ENCODE data around the gene CST9.

Gene CST9

GRCh38 chr20:23566199-23566932 is 39.4 kb downstream of the CST9 start:
- H3K4me3 ChIP-seq (ENCODE audit: low read depth, low read length) = no peak overlapping the region
- no peaks in the 10 kb centered on the region for H3K79me2 ChIP-seq
- H3K27me3 ChIP-seq (ENCODE audit: control insufficient read depth, insufficient read depth, low read length) = no peaks in the 10 kb centered on the region
- no peak overlapping the region for H3K27ac ChIP-seq
- TF ChIP-seq, protein P1, sequence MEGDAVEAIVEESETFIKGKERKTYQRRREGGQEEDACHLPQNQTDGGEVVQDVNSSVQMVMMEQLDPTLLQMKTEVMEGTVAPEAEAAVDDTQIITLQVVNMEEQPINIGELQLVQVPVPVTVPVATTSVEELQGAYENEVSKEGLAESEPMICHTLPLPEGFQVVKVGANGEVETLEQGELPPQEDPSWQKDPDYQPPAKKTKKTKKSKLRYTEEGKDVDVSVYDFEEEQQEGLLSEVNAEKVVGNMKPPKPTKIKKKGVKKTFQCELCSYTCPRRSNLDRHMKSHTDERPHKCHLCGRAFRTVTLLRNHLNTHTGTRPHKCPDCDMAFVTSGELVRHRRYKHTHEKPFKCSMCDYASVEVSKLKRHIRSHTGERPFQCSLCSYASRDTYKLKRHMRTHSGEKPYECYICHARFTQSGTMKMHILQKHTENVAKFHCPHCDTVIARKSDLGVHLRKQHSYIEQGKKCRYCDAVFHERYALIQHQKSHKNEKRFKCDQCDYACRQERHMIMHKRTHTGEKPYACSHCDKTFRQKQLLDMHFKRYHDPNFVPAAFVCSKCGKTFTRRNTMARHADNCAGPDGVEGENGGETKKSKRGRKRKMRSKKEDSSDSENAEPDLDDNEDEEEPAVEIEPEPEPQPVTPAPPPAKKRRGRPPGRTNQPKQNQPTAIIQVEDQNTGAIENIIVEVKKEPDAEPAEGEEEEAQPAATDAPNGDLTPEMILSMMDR (IDR thresholded peaks at IDR 0.05) = no peak
- H3K4me1 ChIP-seq = no peaks in the 10 kb centered on the region
- peaks cover 2% of the 10 kb centered on the region for H3K9me3 ChIP-seq (ENCODE audit: control insufficient read depth, low read length)
- H2AFZ ChIP-seq = no peak overlapping the region
- H3K9ac ChIP-seq = no peak overlapping the region
- H3K36me3 ChIP-seq (ENCODE audit: control insufficient read depth, insufficient read depth, low read length) = no peaks in the 10 kb centered on the region
- H3K4me2 ChIP-seq (ENCODE audit: low read length) = no peak overlapping the region

DNA sequence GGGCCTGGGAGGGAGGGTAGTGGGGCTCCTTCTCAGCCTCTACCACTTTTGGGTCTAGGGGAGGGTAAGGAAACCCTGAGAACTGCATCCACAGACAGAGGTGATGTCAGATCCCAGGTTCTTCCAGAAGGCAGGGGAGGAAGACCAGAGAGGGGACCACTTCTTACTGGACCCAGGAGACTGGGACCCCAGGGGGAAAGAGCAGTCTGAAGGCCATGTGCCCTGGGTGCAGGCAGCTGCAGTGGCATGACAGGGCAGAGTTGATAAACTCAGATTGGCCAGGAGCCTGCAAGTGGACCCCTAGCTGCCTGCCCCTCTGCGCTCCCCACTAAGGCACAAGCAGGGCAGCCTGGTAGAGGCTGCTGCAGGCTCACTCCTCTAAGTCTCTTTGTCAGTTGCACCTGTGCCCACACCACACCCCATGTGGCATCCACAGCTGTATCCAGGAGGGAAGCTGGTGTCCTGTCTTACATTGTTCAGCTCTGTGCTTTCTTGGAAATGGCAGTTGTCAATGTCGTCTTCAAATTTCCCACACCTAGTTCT is 40.1 kb downstream of the CST9 start:
- no peak overlapping the region for H3K27ac ChIP-seq
- no peaks in the 10 kb centered on the region for H3K27me3 ChIP-seq (ENCODE audit: control insufficient read depth, insufficient read depth, low read length)
- H3K4me1 ChIP-seq = no peaks in the 10 kb centered on the region
- TF ChIP-seq, protein P1 (IDR thresholded peaks at IDR 0.05) = no peak
- H3K9ac ChIP-seq = no peak overlapping the region
- peaks cover 2% of the 10 kb centered on the region for H3K9me3 ChIP-seq (ENCODE audit: control insufficient read depth, low read length)
- H3K79me2 ChIP-seq = no peaks in the 10 kb centered on the region
- no peak overlapping the region for H3K4me2 ChIP-seq (ENCODE audit: low read length)
- no peaks in the 10 kb centered on the region for H3K36me3 ChIP-seq (ENCODE audit: control insufficient read depth, insufficient read depth, low read length)
- no peak overlapping the region for H2AFZ ChIP-seq
- H3K4me3 ChIP-seq (ENCODE audit: low read depth, low read length) = no peak overlapping the region

DNA sequence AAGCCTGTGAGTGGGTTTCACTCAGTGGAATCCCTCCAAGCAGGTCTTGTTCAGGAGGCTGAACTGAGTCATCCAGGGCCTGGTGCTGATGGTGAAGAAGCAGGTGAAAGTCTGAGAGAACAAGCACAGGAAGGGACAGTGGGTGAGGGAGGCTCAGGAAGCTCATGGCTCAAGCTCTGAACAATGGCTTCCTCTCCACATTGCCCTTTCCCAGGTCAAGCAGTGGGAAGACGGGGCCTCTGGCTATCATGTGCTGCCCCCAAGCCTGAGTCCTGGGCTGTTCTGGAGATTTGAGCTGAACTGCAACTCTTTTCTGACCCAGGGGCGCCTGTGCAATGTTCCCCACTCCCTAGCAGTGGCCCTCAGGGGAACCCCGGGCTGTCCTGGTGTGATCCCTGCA is 40.8 kb downstream of the CST9 start:
- Histone ChIP-seq H3K27ac (no peak overlapping the region), H3K4me1 (no peaks in the 10 kb centered on the region), H3K79me2 (no peaks in the 10 kb centered on the region), H3K9me3 (ENCODE audit: control insufficient read depth, low read length) (peaks cover 2% of the 10 kb centered on the region), H2AFZ (no peak overlapping the region), H3K4me3 (ENCODE audit: low read depth, low read length) (no peak overlapping the region), H3K4me2 (ENCODE audit: low read length) (no peak overlapping the region), H3K9ac (no peak overlapping the region), H3K36me3 (ENCODE audit: control insufficient read depth, insufficient read depth, low read length) (no peaks in the 10 kb centered on the region), H3K27me3 (ENCODE audit: control insufficient read depth, insufficient read depth, low read length) (no peaks in the 10 kb centered on the region)
- TF ChIP-seq, protein P1 (IDR thresholded peaks at IDR 0.05) = no peak

GRCh38 chr20:23562721-23563342 is 42.9 kb downstream of the CST9 start:
- H3K4me3 ChIP-seq (ENCODE audit: low read depth, low read length) = no peak overlapping the region
- H3K27me3 ChIP-seq (ENCODE audit: control insufficient read depth, insufficient read depth, low read length) = no peaks in the 10 kb centered on the region
- TF ChIP-seq, protein P1 (IDR thresholded peaks at IDR 0.05) = no peak
- H3K36me3 ChIP-seq (ENCODE audit: control insufficient read depth, insufficient read depth, low read length) = no peaks in the 10 kb centered on the region
- H3K9ac ChIP-seq = no peak overlapping the region
- H3K4me2 ChIP-seq (ENCODE audit: low read length) = no peak overlapping the region
- H3K9me3 ChIP-seq (ENCODE audit: control insufficient read depth, low read length) = peaks cover 2% of the 10 kb centered on the region
- H3K27ac ChIP-seq = no peak overlapping the region
- no peaks in the 10 kb centered on the region for H3K4me1 ChIP-seq
- H3K79me2 ChIP-seq = no peaks in the 10 kb centered on the region
- no peak overlapping the region for H2AFZ ChIP-seq
